ENCODE results near the gene FGFR3.

The FGFR3 gene

GRCh38 chr4:1819816-1820215 is 26.7 kb downstream of the FGFR3 start:
- no peak for TF ChIP-seq CTCF (conservative IDR thresholded peaks at IDR 0.05)
- peak overlapping the region; percentile 68 for H3K27ac ChIP-seq

- no peak for TF ChIP-seq CTCF (conservative IDR thresholded peaks at IDR 0.05)
- no peak overlapping the region; the same call in 1 of the 2 replicates for H3K27ac ChIP-seq
Measured at GRCh38 chr4:1821679-1822567, 28.8 kb downstream of the FGFR3 start.

DNA sequence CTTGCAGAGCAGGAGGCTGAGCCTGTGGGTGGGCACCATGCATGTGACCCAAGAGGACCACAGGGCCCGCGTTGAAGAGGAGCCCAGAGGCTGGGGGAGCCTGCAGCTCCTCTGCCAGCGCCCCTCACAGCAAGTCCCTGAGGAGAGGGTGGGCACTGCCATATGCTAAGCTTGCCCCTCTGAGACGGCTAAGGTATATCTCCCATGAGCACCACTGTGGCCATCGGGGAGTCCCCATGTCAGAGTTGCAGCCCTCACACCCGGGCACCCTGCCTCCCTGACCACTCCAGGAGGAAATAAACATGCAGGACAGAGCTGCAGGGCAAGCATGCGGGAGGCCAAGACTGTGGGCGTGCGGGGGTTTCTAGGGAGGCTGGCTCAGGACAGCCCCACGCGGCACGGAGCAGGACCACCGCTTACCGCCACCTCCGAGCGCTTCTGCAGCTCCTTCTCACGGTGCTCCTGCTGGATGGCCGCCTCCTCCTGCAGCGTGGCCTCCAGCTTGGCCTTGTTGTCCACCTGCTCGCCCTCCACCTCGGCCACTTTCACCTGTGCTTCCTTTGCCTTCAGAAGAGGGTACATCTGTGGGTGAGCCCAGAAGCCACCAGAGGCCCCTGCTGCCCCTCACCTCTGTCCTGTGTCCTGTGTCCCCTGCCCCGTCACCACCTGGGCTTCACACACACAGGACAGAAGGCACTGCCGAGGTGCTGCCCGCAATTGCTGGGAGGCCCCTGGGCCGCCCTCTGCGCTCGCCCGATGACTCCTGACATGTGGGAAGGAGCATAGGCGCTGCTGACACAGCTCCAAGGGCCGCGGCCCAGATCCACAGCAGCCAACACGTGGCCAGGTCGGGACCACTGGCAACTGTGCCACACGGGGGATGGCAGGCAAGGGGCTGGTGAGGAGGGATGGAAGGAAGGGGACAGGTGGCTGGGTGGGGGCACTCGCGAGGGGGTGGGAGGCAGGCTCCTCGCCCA is 29.8 kb downstream of the FGFR3 start:
- no peak for TF ChIP-seq CTCF (conservative IDR thresholded peaks at IDR 0.05)
- H3K27ac ChIP-seq = no peak overlapping the region; the same call in 1 of the 2 replicates

DNA sequence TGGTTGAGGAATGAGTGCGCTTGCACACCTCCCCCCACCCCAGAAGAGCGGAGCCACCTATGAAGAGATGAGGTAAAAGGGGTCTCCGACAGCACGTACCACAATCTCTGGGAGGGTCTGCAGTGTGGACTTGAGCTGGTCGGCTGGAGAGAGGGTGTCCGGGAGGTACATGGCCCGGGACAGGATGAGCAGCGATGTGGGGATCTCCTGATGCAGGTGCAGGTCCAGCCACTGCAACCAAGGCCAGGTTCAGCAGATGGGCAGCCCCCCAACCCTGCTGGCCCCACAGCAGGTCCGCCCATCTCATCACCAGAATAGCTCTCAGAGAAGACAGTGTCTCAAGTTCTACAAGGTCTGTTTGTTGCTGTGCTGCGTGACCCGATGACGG is 30.4 kb downstream of the FGFR3 start:
- no peak for TF ChIP-seq CTCF (conservative IDR thresholded peaks at IDR 0.05)
- no peak overlapping the region for H3K27ac ChIP-seq

- H3K27ac ChIP-seq = no peak overlapping the region
- no peak for TF ChIP-seq CTCF (conservative IDR thresholded peaks at IDR 0.05)
Measured at GRCh38 chr4:1824746-1825145, 31.7 kb downstream of the FGFR3 start.

- H3K27ac ChIP-seq = no peak overlapping the region
- no peak for TF ChIP-seq CTCF (conservative IDR thresholded peaks at IDR 0.05)
Measured at GRCh38 chr4:1825326-1825725, 32.2 kb downstream of the FGFR3 start.

Data from VCaP (cell line).